MM.1S (cell line): ENCODE results near the gene NSMF.

ENCODE experiments used
- CTCF ChIP-seq: fragments of 300-600 bp; sonication (generic); IDR thresholded peaks from 2 replicates; pipeline ENCODE4 v1.5.1; 2016; ENCODE audit warnings: antibody characterized with exemption, low read length, mixed read lengths
- EZH2 ChIP-seq: fragments of 300-600 bp; sonication (generic); optimal IDR thresholded peaks from 2 replicates; pipeline ENCODE3; 2017; ENCODE audit warnings: low read depth, mild to moderate bottlenecking, antibody characterized with exemption, low read length, mixed read lengths
- EZH2phosphoT487 ChIP-seq: fragments of 300-600 bp; sonication (generic); IDR thresholded peaks from 2 replicates; pipeline ENCODE4 v1.6.1; 2018; ENCODE audit warnings: antibody characterized with exemption, low read length

DNA sequence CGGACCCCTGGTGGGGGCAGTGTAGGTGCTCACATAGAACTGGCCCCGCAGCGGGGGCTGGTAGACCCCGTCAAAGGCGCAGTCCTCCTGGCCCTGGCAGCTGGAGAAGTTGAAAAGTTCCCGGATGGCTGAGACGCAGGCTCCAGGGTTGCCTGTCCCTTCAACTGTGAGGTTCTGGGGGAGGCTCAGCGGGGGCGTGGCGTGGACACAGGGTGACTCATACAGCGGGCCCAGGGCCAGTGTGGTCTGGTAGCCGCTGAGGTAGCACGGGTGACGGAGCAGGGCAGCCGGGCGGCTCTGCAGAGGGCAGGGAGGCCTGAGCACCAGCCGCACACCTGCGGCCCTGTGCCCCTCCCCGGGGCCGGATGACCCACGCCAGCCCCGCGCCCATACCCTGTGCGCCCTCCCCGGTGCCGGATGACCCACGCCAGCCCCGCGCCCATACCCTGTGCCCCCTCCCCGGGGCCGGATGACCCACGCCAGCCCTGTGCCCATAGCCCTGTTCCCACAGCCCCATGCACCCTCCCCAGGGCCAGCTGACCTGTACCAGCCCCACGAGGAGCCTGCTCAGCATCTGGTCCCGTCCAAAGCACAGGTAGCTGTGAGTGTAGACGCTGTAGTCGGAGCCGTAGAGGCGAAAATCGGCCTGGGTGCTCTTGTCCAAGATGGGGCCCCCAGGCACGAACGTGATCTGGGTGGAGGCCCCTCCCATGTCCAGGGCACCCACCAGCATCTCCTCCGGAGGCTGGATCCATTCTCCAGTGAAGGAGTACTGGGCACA is 23.0 kb downstream of the NSMF start:
- TF ChIP-seq CTCF: no peak
- TF ChIP-seq EZH2: no peak
- no peak for TF ChIP-seq EZH2phosphoT487
